HG03066 (cell line): ENCODE measurements around the gene IFRD2.
A peak's percentile ranks its signal among the peaks of the same experiment; 100 is the strongest.

Source experiments
- ATAC-seq: cut with Tn5 transposase; IDR thresholded peaks from one replicate; pipeline ENCODE4 v1.9.1; 2021; ENCODE audit warnings: low read depth; ENCODE audit not compliant: unreplicated experiment

Gene IFRD2, protein sequence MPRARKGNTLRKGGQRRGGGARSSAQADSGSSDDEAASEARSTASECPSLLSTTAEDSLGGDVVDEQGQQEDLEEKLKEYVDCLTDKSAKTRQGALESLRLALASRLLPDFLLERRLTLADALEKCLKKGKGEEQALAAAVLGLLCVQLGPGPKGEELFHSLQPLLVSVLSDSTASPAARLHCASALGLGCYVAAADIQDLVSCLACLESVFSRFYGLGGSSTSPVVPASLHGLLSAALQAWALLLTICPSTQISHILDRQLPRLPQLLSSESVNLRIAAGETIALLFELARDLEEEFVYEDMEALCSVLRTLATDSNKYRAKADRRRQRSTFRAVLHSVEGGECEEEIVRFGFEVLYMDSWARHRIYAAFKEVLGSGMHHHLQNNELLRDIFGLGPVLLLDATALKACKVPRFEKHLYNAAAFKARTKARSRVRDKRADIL

DNA sequence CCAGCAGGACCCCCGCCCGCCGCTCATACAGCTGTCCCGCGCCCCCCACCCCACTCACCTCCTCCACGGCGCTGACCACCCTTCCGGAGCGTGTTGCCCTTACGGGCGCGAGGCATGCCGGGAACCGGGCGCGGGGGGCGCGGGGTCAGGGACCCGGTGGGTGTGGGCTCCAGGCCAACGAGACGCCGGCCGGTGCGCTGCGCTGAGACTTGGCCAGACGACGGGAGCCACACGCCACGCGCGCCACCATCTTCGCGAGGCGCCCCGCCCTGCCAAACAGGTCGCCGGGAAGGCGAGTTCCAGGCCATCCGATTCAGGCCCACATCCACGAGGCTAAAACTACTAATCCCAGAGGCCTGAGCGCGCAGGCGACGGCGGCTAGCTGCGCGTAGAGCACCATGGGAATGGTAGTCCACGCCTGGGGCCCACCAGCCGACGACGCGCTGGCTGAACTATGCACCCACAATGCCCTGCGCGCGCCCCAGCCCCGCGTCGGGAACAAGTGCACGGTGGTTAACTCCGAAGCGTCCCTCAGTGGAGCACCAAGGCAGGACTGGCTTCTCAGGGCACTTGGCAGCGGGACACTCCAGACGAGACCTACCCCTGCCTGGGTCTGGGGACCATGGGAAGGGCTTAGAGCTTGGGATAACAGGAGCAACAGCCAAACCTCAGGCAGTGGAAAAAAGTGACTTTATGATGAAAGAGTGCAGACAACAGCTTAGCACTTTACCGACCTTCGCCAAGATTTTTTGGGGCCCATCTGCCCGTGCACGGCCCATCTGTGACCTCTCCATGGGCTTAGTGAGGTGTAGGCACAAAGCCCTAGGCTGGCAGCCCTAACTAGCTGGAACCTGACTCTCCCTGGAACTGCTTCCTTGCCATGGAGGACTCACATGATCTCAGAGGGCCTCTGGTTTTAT, at the start of gene IFRD2:
TSS of gene IFRD2 (minus strand) at position 271 of the 920 bp plus-strand sequence. CDS start at position 116, 155 bp downstream.
- ATAC-seq: peak; percentile 97

DNA sequence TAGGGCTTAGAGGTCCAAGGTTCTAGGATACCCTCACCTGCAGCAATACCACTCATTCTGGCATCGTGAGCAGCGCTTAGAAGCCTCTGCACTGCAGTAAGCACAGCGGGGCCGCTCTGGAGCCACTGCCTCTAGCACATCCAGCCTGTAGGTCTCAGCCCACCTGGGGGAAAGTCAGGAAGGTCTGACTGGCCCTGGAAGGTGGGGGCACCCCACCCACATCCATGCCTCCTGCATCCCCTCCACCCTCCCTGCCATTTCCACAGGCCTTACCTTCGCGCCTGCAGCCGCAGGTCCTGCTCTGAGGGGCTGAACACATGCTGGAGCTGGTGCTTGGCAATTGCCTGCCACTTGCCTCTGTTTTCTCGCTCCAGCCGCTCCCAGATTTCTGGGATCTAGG, 49.3 kb upstream of the IFRD2 start:
- ATAC-seq: no peak

GRCh38 chr3:50340448-50341329, 48.5 kb upstream of the IFRD2 start, which contains the start of gene RASSF1:
RASSF1 (minus strand) TSS chr3:50340836; CDS start chr3:50340805, 31 bp downstream.
- peak; percentile 17 for ATAC-seq

DNA sequence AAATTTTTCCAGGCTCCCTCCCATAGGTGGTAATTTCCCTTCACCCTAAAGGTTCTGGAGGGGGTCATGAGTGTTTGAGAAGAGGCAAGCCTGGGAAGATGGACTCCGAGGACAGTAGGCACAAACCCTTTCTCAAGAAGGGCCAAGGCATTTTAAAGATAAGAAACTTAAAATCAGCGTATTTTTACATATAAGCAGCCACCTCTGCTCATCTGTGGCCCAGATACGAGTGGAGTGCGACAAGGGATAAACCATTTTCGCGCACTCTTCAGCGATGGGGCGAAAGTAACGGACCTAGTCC, 47.9 kb upstream of the IFRD2 start:
- no peak for ATAC-seq

DNA sequence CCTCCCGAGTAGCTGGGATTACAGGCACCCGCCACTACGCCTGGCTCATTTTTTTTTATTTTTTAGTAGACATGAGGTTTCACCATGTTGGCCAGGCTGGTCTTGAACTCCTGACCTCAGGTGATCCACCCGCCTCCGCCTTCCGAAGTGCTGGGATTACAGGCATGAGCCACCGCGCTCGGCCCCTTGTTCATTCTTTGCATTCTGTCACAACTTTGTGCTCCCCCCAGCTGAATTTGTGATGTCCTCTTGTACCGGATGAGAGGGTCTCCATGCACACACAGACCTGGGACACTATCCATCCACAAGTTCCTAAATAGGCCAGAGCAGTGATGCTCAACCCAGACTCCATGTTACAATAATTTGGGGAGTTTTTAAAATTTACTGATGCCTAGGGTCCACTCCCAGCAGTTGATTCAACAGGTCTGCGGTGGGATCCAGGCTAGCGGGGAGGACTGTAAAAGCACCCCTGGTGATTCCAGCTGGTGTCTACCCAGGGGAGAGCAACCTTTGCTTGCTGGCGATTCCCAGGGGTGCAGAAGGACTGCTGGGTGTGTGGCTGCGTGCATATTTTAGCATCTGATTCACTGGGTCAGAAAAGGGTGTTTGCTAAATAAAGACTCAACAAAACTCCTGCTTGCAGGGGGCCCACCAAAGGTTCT, 47.4 kb upstream of the IFRD2 start:
- ATAC-seq: no peak

DNA sequence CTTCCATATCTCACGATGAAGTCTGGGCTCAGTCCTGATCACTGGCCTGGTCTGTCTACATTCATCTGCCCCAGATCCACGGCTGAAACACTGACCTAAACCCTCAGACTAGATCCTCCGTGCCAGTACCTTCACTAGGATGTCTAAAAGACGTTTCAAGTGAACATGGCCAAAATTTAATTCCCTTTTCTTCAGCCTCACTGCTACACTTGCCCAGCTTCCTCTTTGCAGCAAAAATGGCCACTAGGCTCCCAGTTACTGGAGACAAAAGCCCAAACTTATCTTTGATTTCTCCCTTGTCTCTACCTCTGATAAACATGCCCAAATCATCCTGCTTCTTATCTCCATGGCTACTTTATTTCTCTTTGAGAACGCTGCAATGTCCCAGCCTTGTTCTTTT, 46.7 kb upstream of the IFRD2 start:
- ATAC-seq: no peak

- ATAC-seq: peak; percentile 69
Measured at GRCh38 chr3:50337175-50337861, 45.1 kb upstream of the IFRD2 start.

DNA sequence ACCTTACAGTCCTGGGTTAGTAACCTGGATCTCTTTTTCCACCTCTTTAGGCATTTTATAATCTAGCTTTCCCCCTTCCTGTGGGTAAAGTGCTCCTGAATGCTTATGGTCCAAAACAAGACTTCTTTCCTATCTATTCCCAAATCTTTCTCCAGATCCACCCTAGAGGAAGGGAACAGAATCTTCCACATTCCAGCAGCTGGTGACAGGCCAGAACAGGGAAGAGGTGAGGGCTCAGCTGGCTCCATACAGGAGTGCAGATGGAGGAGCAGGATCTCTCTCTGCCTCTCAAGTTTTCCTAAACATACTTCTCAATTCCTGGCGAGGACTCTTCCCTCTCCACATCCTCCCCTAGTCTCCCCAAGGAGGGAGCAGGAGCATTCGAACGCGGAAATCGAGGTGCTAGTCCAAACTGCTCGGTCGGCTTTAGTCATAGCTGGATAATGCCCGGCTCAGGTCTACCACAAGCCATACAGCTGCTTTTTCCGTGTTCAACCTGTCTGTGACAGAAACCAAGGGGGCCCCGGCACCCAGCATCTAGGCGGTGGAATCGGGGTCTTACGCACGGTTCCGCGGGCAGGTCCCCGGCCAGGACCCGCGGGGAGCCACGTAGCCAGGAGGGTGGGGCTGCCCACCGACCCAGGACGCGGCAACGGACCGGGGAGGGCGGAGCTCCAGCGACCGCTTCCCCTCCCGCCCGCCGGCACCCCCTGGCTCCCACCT, 44.4 kb upstream of the IFRD2 start:
- ATAC-seq: peak; percentile 23

DNA sequence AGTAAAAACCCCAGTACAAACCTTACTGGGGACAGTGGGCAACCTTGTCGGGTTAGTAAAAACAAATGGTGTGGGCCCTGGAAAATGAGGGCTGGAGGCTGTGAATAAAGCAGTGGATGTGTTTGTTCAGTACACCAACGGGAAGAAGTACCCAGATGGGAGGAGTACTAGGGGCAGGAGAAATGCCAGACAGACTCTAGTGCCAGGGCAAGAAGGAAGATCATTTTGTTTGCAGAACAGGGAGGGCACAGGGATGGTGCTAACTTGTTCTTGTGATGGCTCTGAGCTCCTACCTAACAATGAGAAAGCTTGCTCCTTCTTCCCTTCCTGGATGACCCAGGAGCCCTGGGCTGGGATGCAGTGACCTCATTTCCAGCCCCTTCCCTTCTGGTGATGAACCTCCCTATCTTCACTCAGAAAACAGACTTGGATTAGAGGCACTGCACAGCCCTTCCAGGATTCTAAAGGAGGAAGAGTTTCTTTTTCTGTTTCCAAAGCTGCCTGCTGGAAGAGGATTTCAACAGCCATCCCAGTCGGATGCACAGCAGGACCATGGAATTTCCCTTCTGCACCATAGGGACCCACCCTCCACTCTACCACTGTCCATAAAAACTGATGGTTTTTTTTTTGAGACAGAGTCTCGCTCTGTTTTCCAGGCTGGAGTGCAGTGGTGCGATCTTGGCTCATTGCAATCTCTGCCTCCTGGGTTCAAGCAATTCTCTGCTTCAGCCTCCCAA, 42.3 kb upstream of the IFRD2 start:
- no peak for ATAC-seq

DNA sequence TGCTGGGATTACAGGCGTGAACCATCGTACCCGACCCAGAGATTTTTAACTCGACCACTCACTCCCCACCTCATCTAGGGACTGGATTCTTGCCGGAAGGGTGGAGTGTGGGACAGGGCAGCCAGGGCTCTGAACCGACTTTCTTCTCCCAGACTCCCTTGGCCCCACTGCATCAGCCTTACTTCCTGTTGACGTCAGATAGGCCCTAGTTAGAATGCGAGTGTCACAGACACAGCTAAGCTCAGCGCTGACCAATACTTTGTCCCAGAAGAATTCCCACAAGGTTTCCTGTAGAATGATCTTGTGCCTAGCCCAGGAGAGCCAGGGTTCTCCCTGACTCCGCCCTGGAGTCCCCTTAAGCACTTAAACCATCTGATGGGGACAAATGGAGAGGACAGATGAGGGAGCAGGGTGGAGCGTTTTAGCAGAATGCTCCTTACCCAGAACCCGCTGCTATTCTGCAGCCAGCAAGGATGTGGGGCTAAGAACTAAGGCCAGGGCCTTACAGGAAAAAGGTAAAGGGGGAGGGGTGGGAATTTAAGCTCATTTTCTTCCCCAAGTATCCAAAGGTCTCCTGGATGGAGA, 41.6 kb upstream of the IFRD2 start:
- ATAC-seq: no peak

- no peak for ATAC-seq
Measured at GRCh38 chr3:50331364-50331907, 39.2 kb upstream of the IFRD2 start.

DNA sequence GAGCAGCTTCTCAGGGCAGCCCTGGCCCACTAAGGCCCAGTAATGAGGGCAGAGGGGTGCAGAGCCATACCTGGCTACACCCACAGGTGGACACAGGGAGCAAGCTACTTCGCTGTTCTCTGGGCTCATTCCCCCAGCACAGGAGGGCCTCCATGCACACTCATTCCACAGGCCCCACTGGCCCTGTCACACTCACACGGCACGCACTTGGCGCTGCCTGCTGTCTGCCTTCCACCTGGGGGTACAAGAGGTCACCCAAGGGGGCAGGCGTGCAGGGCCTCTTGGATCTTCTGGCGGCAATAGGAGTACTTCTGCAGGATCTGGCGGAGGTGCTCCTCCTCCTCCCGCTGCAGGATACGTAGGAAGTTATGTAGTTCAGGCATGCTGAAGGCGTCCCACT, 38.1 kb upstream of the IFRD2 start:
- ATAC-seq: no peak

DNA sequence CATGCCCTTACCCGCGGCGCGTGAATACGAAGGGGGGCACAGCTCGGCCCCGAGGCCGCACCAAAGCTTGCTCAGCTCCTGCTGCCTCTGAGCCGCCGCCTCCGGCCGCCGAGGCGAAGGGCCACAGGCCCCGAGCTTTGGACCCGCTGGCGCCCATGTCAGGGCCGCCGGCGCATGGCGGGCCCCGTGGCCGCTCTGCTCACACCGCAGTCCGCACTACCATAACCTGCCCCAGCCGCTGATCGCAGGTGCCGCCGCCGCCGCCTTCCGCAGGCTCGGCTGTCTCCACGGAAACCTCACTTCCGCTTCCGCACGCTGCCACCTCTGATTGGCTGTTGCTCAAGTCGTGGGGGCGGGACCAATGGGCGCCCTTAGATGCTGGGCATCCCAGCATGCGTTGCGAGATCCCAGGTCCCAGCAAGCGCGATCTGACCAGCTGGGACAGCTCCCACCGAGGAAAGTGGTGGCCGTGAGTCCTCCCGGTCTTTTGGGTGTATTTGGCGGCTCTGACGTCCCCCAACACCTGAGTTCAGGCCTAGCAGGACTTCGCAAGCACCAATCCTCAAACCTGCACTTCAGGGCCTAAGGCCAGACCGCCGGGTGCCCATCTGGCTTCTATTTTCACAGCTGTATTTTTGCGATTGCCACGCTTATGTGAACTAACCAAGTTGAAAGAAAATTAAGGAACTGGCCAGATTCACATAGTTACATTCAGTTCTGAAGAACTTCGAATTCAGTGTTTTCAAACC, 35.9 kb upstream of the IFRD2 start, which contains the start of gene TUSC2:
TSS of gene TUSC2 (minus strand) at position 281 of the 749 bp plus-strand sequence. CDS start at position 157, 124 bp downstream.
- peak; percentile 95 for ATAC-seq

- no peak for ATAC-seq
Measured at GRCh38 chr3:50327129-50327528, 34.9 kb upstream of the IFRD2 start.

DNA sequence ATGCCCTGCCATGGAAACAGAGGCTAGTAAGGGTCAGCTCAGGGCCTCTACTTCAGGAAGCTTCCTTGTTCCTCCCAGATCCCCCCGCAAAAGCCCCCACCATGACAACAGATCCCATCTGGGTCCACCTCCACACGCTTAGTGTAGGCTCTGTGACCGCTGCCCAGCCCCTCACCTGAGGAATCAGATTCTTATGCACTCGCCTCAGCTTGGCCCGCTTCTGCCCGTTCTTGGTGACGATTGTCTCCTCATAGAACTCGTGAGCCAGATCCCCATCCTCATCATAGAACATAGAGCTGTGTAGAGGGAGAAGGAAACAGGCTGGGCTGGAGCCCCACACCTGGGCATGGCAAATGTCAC, 33.9 kb upstream of the IFRD2 start:
- no peak for ATAC-seq

- ATAC-seq: no peak
Measured at GRCh38 chr3:50325497-50326181, 33.4 kb upstream of the IFRD2 start.
